H1 (cell line): Measurements from ENCODE around the gene UVRAG. TPM values are rescaled to one million over a fixed set of nuclear protein-coding genes. Genes with fewer than 3 reads are reported as not detected.

Experiments used
- ATF3 ChIP-seq: IDR thresholded peaks from 2 replicates; pipeline ENCODE4 v1.6.1; 2011; ENCODE audit warnings: low read depth, mild to moderate bottlenecking, low read length; ENCODE audit not compliant: insufficient read depth
- EP300 ChIP-seq, 2 experiments: IDR thresholded peaks; 1 replicate in 1 of 2; 2 replicates in 1 of 2; pipeline ENCODE4 v1.6.1; 2011 to 2012; ENCODE audit warnings: low read depth in 2 of 2, low read length in 2 of 2, mild to moderate bottlenecking in 2 of 2, borderline replicate concordance in 1 of 2, inconsistent platforms in 1 of 2, moderate library complexity in 1 of 2
- MAX ChIP-seq: IDR thresholded peaks from 2 replicates; pipeline ENCODE4 v1.6.1; 2012; ENCODE audit warnings: inconsistent platforms
- RXRA ChIP-seq: IDR thresholded peaks from 2 replicates; pipeline ENCODE4 v1.6.1; 2011; ENCODE audit warnings: low read depth, mild to moderate bottlenecking, low read length, moderate library complexity; ENCODE audit not compliant: insufficient read depth
- TAF1 ChIP-seq: IDR thresholded peaks from 2 replicates; pipeline ENCODE4 v1.6.1; 2011; ENCODE audit warnings: mild to moderate bottlenecking, low read depth, low read length
- YY1 ChIP-seq: IDR thresholded peaks from 2 replicates; pipeline ENCODE4 v1.6.1; 2011; ENCODE audit warnings: low read depth, mild to moderate bottlenecking, low read length
- polyA plus RNA-seq, 7 experiments: library from polyadenylated mRNA; depleted of rRNA in 3 of 7; stranded (reverse) in 5 of 7; unstranded in 2 of 7; fragments of >200 nt in 5 of 7; fragments of 200-250 nt in 2 of 7; gene quantifications; 1 replicate in 5 of 7; 2 replicates in 1 of 7; 4 replicates in 1 of 7; pipeline versions ENCODE4 v1.2.1 to v1.2.3, GENCODE V29; 2011 to 2013; ENCODE audit warnings: missing spikeins in 2 of 7, mixed read lengths in 2 of 7
- total RNA-seq: library from RNA; stranded (reverse); fragmentation: NEBNext Ultra II Directional; extraction: Animal tissue kit (Norgen Biotek cat#: 25700); gene quantifications from 2 replicates; pipeline ENCODE4 v1.2.1, GENCODE V29; 2021

UVRAG gene
- total and polyA plus RNA-seq, 2 of the 8 experiments (the other 6 are each of a cell fraction or from before 2014, with no cell fraction given) = 5.5 to 14.7 TPM

GRCh38 chr11:75781296-75781695, 33.7 kb upstream of the UVRAG start (continued):
- TF ChIP-seq RXRA (no peak), ATF3 (no peak), TAF1 (no peak), YY1 (no peak), MAX (no peak), EP300 (IDR thresholded peaks at IDR 0.05; ENCODE audit: borderline replicate concordance in 1 of 2, low read depth in 2 of 2, low read length in 2 of 2) (no peak)
